Tibial nerve (tissue), 4 donors: ENCODE measurements around the gene SCD. TPM values are rescaled to one million over a fixed set of nuclear protein-coding genes. Genes with fewer than 3 reads are reported as not detected.

Experiments
- DNase-seq, 2 donors: peaks; one replicate each; pipeline ENCODE4 v3.0.0-alpha.2; 2019; ENCODE audit warnings: low spot score in 2 of 2
- H3K27ac ChIP-seq, 4 donors: fragments of 200-600 bp; sonication (generic) in 3 of 4; one replicate each; pipeline ENCODE4 v1.5.1; 2017 to 2019; ENCODE audit warnings: mild to moderate bottlenecking in 1 of 4
- H3K27me3 ChIP-seq, 2 donors: fragments of 200-600 bp; sonication (generic) in 1 of 2; one replicate each; pipeline versions ENCODE4 v1.5.1 to v1.6.0; 2017 to 2019
- H3K36me3 ChIP-seq, 3 donors: fragments of 200-600 bp; sonication (generic); one replicate each; pipeline ENCODE4 v1.5.1; 2018 to 2019
- H3K4me1 ChIP-seq, 4 donors: fragments of 200-600 bp; sonication (generic) in 3 of 4; one replicate each; pipeline ENCODE4 v1.5.1; 2017 to 2019
- H3K4me3 ChIP-seq, 4 donors: fragments of 200-600 bp; sonication (generic) in 3 of 4; one replicate each; pipeline ENCODE4 v1.5.1; 2017 to 2019; ENCODE audit warnings: mild to moderate bottlenecking in 1 of 4, moderate library complexity in 1 of 4
- H3K9me3 ChIP-seq, 4 donors: fragments of 200-600 bp; sonication (generic) in 3 of 4; one replicate each; pipeline ENCODE4 v1.5.1; 2017 to 2019
- EP300 ChIP-seq, 2 donors: sonication (generic); formaldehyde crosslinking; IDR thresholded peaks; one replicate each; pipeline ENCODE4 v1.6.1; 2017; ENCODE audit warnings: antibody characterized with exemption in 2 of 2, mild to moderate bottlenecking in 1 of 2
- POLR2A ChIP-seq, 2 donors: fragments of 450-650 bp; IDR thresholded peaks; one replicate each; pipeline ENCODE4 v1.6.1; 2017; ENCODE audit warnings: antibody characterized with exemption in 2 of 2, mild to moderate bottlenecking in 2 of 2, moderate library complexity in 2 of 2
- WGBS, 2 donors: methylation state at CpG; one replicate each; pipeline ENCODE4 v1.1.5; 2018; 5-methylcytosine and 5-hydroxymethylcytosine counted together
- total RNA-seq, 4 donors: library from RNA; depleted of rRNA; stranded (reverse); fragments of >200 nt; gene quantifications; one replicate each; pipeline ENCODE4 v1.1.0, GENCODE V29; 2016
- TF ChIP-seq, protein P1 (sequence below), 5 experiments: fragments of 200-600 bp in 3 of 5; fragments of 450-650 bp in 2 of 5; sonication (generic) in 3 of 5; IDR thresholded peaks; one replicate each; pipeline ENCODE4 v1.5.1; 2016 to 2019; ENCODE audit warnings: antibody characterized with exemption in 5 of 5, mild to moderate bottlenecking in 3 of 5, moderate library complexity in 2 of 5

SCD gene
- total RNA-seq, 4 donors from 2014 or later: 118 to 500 (median 249) TPM

DNA sequence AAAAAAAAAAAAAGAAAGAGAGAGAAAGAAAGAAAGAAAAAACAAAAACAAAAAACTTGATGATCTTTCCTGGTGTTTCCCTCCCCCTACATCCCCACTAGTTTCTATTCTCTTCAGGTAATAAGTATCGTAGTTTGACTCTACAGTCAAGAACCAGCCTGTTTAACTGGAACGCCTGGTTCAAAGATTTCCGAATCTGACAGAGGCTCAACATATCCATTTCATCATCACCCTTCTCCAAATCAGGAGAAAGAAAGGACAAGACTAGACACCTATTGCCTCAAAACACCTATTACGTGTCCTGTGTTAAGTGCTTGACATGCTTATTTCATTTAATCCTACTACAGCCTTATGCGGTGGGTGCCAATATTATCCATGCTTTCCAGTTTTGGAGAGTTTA, 40.2 kb upstream of the SCD start:
- TF ChIP-seq EP300 (IDR thresholded peaks at IDR 0.05) (no peak), POLR2A (IDR thresholded peaks at IDR 0.05) (no peak)
- TF ChIP-seq, protein P1, sequence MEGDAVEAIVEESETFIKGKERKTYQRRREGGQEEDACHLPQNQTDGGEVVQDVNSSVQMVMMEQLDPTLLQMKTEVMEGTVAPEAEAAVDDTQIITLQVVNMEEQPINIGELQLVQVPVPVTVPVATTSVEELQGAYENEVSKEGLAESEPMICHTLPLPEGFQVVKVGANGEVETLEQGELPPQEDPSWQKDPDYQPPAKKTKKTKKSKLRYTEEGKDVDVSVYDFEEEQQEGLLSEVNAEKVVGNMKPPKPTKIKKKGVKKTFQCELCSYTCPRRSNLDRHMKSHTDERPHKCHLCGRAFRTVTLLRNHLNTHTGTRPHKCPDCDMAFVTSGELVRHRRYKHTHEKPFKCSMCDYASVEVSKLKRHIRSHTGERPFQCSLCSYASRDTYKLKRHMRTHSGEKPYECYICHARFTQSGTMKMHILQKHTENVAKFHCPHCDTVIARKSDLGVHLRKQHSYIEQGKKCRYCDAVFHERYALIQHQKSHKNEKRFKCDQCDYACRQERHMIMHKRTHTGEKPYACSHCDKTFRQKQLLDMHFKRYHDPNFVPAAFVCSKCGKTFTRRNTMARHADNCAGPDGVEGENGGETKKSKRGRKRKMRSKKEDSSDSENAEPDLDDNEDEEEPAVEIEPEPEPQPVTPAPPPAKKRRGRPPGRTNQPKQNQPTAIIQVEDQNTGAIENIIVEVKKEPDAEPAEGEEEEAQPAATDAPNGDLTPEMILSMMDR (IDR thresholded peaks at IDR 0.05): no peak
- Histone ChIP-seq H3K27ac (no peak overlapping the region), H3K36me3 (no peaks in the 10 kb centered on the region), H3K27me3 (peaks cover 0 to 23% of the 10 kb centered on the region in 2 donors), H3K4me3 (no peak overlapping the region), H3K9me3 (no peaks in the 10 kb centered on the region), H3K4me1 (no peaks in the 10 kb centered on the region)
- WGBS, 2 donors: 89 to 95% methylated on average over 5 of the region's 5 CpGs
- DNase-seq: no peak

DNA sequence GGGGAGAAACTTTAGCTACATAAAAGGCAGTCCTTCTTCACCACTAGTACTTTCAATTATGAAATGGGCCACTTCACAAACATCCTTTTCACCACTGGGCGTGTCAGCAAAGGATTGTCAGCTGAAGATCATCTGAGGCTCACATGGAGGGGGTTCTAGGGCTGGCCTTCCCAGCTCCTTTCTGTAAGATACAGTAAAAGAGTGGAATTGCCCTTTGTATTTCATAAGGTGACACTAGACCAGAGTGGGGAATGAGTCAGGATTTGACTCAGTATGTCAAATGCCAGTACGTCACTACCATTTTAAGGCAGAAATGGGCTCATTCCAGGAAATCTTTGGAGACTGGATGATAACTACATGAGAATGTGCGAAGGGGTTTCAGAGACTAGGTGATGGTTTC, 39.3 kb upstream of the SCD start:
- DNase-seq: no peak
- no peaks in the 10 kb centered on the region for H3K36me3 ChIP-seq
- H3K4me1 ChIP-seq: no peaks in the 10 kb centered on the region
- TF ChIP-seq EP300 (IDR thresholded peaks at IDR 0.05): no peak
- TF ChIP-seq POLR2A (IDR thresholded peaks at IDR 0.05): no peak
- TF ChIP-seq, protein P1 (IDR thresholded peaks at IDR 0.05): no peak
- no peak overlapping the region for H3K4me3 ChIP-seq
- H3K9me3 ChIP-seq: no peaks in the 10 kb centered on the region
- no peak overlapping the region for H3K27ac ChIP-seq
- 81 to 86% methylated on average over 3 of the region's 3 CpGs for WGBS, 2 donors
- H3K27me3 ChIP-seq: peaks cover 0 to 25% of the 10 kb centered on the region in 2 donors

DNA sequence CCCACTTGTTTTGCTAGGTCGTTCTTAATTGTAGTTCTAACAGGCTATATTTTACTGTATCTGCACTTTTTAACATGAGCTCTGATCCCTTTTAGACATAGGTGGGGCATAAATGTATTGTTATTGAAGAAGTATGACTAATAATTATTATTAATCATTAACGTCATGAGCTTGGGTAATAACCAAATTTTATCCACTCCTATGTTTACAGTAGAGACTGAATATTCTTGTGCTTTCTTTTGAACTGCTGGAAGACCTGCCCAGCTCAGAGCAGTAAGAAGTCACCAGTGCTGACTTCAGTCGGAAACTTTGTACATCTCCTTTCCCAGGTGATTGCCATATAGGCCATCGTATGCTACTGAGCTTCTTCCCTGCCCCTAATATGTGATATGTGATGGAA, 35.7 kb upstream of the SCD start:
- H3K27me3 ChIP-seq: peaks cover 0 to 18% of the 10 kb centered on the region in 2 donors
- no peak overlapping the region for H3K4me3 ChIP-seq
- DNase-seq: no peak
- H3K9me3 ChIP-seq: no peaks in the 10 kb centered on the region
- no peaks in the 10 kb centered on the region for H3K4me1 ChIP-seq
- H3K27ac ChIP-seq: no peak overlapping the region
- H3K36me3 ChIP-seq: no peaks in the 10 kb centered on the region
- 78 to 84% methylated on average over 4 of the region's 4 CpGs for WGBS, 2 donors
- TF ChIP-seq EP300 (IDR thresholded peaks at IDR 0.05): no peak
- TF ChIP-seq, protein P1 (IDR thresholded peaks at IDR 0.05): no peak

DNA sequence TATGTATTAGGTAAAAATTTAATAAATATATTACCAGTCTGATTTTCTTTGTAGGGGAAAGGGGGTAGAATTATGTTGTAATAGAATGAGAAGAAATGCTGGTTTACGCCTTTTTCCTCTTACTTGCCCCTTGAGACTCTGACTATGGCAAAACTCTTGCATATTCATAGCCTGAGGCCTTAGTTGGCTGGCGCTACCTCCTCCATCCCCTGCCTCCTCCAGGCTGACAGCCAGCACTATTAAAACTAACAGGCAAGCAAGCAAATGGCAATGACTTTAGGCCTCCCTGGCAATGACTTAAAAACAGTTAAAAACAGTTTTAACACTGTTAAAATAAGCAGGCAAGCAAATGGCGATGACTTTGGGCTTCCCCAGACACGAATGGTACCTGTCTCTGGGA, 31.4 kb upstream of the SCD start:
- TF ChIP-seq, protein P1 (IDR thresholded peaks at IDR 0.05): no peak
- no peak for TF ChIP-seq POLR2A (IDR thresholded peaks at IDR 0.05)
- no peak for TF ChIP-seq EP300 (IDR thresholded peaks at IDR 0.05)
- peaks cover 0 to 33% of the 10 kb centered on the region in 2 donors for H3K27me3 ChIP-seq
- H3K27ac ChIP-seq: no peak overlapping the region
- no peak overlapping the region for H3K4me3 ChIP-seq
- no peak for DNase-seq
- no peaks in the 10 kb centered on the region for H3K9me3 ChIP-seq
- WGBS, 2 donors: 60 to 69% methylated on average over 4 of the region's 4 CpGs
- no peaks in the 10 kb centered on the region for H3K4me1 ChIP-seq
- H3K36me3 ChIP-seq: no peaks in the 10 kb centered on the region

DNA sequence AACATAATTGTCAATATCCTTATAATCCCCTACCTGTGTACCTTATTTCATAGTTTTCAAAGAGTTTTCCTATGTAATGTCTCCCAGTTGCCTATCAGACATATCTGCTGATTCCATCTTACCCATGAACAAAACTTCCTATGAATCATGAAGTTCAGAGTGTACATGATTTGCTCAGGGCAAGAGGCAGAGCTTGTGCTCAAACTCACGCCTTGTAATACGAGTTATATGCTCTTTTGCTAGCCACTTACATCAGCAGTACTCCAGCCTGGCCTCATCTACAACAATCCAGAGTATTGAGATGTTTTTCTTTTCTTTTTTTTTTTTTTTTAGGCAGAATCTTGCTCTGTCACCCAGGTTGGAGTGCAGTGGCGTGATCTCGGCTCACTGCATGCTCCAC, 28.8 kb upstream of the SCD start:
- Histone ChIP-seq H3K36me3 (no peaks in the 10 kb centered on the region), H3K27ac (no peak overlapping the region), H3K4me1 (no peaks in the 10 kb centered on the region), H3K4me3 (no peak overlapping the region), H3K27me3 (peaks cover 0 to 20% of the 10 kb centered on the region in 2 donors), H3K9me3 (no peaks in the 10 kb centered on the region)
- TF ChIP-seq, protein P1 (IDR thresholded peaks at IDR 0.05): no peak
- no peak for TF ChIP-seq POLR2A (IDR thresholded peaks at IDR 0.05)
- TF ChIP-seq EP300 (IDR thresholded peaks at IDR 0.05): no peak
- no peak for DNase-seq
- 80 to 81% methylated on average over 4 of the region's 4 CpGs for WGBS, 2 donors
